NCI-H2081 (cell line): ENCODE data around the gene ANKRD13C.

Source experiments
- DNase-seq, 2 experiments: peaks; one replicate each; lab custom pipeline; 2025; lab: John Stamatoyannopoulos, UW

ANKRD13C gene

DNA sequence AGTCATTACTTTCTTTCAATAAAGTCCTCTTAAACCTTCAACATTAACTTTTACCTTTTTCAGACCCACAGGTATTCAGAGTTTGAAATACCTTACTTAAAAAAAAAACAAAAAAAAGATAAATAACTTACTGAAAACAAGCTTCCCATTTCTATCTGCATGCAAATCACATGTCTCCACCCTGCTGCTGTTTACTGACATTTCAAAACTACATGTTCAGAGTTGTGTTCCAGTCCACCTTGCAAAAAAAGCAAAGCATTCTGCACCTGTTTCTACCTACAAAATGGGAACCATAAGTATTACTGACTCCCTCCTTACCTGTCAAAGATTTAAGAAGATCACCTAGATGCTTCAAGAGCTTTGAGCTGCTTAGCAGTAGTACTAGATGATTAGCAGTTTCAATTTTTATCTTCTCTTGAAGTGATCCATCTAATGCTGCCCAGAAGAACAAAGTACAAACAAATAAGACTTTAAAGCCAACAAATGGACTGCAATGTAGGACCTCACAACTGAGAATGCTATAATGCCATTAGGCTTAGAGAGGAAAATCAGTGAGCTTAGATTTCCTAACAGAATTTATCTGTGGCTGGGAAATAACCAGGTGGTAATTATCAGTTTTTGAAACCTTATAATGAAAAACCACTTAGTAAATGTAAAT, 61.2 kb downstream of the ANKRD13C start:
- no peak for DNase-seq

DNA sequence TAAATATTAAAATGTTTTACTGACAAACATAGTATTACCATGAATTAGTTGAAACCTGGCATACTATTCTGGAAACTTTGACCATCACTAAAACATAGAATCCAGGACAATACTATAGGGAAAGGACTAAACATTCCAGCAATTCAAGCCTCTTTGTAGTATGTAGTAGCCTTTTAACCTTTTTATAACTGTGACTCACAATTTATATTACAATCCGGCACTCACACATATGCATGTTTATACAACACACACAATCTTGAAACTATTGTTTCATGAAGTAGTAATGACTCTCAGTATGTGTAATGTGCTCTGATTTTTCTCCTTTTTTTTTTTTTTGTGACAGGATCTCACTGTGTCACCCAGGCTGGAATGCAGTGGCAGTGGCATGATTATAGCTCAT, 64.3 kb downstream of the ANKRD13C start:
- DNase-seq = no peak

DNA sequence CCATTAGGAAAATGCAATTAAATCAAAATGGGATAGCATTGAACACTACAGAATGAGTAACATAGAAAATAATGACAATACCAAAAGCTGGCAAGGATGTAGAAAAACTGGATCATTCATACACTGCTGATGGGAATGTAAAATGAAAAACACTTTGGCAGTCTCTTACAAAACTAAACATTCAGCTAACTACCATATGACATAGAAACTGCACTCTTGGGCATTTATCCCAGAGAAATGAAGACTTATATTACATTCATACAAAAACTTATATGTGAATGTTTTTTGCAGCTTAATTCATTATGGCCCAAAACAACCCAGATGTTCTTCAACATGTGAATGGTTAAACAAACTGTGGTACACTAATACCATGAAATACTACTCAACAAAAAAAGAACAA, 66.4 kb downstream of the ANKRD13C start:
- DNase-seq = no peak

DNA sequence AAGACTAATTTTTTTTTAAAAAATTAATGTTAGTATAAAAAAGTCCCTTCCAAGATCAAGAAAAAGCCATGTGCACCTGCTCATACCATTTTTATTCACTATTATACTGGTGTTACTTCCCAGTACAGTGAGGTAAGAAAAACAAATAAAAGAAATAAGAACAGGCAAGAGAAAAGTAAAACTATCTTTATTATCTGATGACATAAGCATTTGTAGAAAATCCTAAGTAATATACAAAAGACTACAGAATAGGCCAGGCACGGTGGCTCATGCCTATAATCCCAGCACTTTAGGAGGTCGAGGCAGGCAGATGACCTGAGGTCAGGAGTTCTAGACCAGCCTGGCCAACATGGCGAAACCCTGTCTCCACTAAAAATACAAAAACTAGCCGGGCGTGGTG, 68.1 kb downstream of the ANKRD13C start:
- DNase-seq = no peak

DNA sequence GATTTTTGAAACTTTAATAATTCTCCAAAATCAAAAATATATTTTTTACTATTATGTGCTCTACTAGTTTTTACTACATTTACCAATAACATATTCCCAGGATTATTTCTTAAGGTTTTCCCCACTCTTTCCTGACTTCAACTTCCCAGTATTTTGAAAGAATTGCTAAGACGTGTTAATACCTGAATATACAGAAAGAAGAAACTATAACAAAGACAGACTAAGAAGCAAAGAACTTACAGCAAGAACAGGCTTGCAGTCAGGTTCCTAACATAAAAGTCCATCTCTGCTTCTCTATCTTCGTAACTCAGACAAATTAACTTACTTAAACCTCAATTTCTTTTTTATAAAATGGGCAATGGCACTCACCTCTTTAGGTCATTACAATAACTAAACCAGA, 70.2 kb downstream of the ANKRD13C start:
- DNase-seq = no peak

DNA sequence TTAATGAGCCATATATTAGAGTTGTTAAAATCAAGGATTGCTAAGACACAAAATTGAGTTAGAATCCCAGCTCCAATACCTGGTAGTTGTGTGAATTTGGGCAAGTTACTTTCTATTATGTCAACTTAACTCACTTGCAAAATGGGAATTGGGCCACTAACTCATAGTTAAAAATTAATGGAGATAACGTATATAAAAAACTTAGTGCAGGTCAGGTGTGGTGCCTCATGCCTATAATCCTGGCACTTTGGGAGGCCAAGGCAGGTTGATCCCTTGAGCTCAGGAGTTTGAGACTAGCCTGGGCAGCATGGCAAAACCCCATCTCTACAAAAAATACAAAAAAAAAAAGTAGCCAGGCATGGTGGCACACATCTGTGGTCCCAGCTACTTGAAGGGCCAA, 75.8 kb downstream of the ANKRD13C start:
- no peak for DNase-seq

DNA sequence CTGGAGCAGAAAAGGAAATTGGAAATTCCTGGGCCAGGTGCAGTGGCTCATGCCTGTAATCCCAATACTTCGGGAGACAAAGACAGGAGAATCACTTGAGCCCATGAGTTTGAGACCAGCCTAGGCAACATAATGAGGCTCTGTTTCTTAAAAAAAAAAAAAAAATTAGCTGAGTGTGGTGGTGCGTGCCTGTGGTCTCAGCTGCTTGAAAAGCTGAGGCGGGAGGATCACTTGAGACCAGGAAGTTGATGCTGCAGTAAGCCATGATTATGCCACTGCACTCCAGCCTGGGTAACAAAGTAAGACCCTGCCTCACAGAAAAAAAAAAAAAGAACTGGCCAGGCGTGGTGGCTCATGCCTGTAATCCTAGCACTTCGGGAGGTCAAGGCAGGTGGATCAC, 76.6 kb downstream of the ANKRD13C start:
- no peak for DNase-seq

DNA sequence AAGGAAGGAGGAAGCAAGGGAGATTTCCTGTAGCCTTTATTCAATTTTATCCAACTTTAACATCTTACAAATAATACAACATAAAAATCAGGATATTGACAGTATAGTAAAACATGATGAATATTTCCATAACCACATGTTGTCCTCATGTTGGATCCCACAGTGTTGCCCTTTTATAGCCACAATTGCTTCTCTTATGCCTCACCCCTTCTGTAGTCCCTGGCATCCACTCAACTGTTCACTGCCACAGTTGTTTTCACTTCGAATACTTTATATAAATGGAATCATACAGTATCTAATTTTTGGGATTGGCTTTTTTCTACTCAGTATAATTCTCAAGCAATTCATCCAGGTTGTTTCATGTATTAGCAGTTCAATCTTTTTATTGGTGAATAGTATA, 88.6 kb downstream of the ANKRD13C start:
- no peak for DNase-seq

DNA sequence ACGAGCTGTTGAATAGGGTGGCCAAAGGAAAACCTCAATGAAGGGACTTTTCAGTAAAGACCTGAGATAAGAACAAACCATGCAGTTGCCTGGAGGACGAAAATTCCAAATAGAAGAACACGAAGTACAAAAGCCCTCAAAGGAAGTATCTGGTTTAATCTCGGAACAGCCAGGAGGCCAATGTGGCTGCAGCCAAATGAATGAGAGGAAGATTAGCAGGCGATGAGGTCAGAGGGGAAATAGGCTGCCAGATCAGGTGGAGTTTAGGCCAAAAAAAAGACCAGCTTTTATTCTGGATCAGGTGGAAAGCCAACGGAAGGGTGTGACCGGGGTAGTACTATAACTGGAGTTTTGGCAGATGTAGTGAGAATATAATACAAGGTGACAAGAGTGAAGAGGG, 89.7 kb downstream of the ANKRD13C start:
- DNase-seq = no peak

DNA sequence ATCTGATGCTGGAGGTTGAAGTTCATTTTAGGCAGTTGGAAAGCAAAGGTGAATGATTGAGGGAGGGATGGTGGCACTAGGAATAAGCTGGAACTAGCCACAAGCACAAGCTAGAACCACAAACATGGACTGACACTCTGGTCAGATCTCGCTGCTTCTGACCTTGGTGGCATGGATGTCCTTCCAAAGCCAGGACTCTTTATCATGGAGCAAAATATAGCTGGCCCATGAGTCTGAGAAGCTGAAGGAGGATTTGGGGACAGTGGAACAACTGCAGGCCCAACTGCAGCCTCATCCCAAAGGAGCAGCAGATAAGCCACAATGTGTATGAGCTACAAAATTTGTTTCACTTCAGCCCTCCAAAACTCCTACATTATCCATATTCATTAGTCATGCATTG, 97.9 kb downstream of the ANKRD13C start:
- DNase-seq = no peak

DNA sequence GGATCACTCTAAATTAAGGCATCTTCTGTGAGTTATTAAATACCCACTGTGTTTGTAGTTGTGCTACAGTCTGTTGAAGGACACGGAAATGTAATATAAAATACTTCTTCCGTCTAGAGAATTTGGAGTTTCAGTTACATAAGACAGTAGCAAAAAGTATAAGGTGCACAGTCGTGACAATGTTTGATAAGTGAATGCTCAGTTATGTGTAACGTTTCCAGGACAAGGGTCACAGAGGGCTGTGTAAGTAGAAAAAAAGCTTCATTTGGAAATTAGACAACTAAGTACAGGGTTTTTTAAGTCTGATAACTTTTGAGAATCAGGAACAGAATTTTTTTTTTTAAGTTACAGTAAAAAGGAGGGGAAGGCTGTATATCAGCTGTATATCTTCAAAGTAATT, 105.8 kb downstream of the ANKRD13C start:
- no peak for DNase-seq

DNA sequence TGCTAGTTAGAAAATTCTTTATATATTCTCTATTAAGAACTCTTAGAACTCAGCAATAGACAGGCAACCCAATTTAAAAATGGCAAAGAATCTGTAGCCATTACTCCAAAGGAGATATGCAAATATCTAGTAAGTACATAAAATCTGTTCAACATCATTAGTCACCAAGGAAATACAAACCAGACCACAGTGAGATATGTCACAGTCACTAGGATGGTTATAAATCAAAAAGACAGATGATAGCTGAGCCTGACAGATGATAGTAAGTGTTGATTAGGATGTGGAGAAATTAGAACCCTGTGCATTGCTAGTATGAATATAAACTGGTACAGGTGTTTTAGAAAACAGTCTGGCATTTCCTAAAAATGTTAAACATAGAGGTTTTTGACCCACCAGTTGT, 106.8 kb downstream of the ANKRD13C start:
- no peak for DNase-seq

DNA sequence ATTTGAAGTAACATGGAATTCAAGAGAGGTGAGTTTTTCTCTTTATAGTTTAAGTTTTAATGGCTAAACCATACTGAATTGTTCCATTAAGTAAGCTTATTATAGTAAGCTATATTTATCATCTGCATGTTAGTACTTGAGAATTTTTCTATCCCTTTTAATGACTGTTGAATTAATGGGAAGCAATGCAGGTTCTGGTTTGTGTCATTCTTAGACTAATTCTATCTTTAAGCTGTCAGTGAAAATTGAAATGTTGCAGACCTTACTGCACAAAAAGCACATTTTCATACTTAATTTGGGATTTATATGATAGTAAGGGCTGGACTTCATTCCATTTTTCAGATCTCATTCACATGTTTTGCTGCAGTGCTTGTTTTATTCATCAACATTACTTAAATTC, 107.4 kb downstream of the ANKRD13C start:
- DNase-seq = no peak

DNA sequence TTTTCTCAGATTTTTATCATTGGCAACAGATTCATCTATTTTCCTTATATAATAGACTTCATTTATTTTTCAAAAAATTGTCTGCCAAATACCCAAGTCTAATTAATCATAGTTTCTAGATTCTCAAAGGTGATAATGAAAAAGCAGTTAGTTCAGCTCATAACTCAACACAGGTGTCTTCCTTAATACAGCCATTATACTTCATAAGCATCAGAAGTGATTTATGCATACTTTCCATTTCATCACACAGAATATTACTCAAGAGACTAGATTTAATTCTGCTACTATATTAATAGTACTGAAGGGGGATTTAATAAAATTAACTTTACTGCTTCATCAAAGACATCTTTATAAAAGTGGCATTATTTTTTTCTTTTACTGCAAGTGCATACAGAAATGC, 114.6 kb downstream of the ANKRD13C start:
- DNase-seq = no peak

DNA sequence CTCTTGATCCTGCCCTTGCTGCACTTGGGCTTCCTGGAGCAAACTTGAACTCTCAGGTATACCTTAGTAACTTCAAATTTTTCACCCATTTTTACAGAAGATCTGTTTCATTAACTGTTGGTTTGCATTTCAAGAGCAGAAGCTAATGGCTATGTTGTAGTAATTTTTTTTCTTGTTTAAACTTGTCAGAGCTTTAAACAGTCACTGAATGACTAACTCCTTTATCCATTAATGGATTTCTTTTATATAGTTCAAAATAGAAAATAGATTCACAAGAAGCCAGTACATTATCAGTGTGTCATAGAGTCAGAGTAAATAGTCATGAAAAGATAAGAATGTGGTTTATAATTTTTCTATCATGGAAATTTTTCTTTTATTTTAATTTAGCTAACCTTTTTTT, 119.8 kb downstream of the ANKRD13C start:
- no peak for DNase-seq

DNA sequence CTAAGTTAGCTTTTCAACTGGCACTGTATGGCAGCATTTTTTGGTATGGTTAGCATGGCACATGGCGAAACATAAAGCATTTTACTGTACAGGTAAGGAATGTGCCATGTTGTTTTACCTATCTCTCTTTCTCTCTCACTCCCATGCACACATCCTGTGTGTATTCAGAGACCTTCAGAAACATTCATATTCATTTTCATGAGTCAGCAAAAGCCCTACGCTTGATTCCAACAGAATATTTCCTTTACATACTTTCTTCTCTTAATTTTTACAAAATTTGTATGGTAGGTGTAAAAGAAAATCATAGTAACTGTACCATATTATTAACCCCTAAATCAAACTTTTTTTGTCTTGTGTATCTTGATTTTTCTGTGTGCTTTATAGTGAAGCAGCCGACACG, 123.0 kb downstream of the ANKRD13C start:
- DNase-seq = no peak

DNA sequence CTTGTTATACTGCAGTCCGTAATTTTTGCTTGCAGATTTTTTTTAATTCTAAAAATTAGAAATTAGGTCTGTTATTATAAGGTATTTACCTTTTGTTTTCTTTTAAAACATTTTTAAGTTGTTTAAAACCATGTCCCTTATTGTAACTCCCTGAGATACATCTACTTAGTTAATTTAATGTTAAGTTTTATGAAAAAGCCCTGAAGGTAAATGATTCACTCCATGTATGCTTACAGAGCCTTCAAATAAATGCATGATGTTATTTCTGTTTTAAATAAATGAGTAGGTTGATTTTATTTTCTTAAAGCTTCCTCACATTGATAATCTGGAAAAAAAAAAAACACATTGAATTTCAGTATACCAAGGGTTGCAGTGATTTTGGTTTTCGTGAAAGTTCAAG, 125.9 kb downstream of the ANKRD13C start:
- no peak for DNase-seq

DNA sequence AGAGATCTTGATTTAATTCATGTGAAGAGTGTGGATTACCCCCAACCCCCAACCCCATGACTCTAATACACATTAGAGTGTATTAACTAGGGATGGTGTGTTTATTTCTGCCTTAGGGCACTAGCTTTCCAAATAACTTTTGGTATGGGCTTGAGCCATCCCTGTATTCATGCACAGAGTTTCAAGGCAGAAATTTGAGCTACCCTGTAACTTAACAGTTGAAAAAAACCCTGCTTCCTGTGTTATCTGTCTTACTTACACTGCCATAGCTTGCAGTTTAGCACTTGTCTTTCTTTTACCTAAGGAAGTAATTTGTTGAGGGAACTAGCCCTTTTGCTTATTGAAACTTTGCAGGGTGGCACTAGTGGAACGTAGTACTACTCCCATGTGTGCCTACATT, 127.1 kb downstream of the ANKRD13C start:
- DNase-seq = no peak

DNA sequence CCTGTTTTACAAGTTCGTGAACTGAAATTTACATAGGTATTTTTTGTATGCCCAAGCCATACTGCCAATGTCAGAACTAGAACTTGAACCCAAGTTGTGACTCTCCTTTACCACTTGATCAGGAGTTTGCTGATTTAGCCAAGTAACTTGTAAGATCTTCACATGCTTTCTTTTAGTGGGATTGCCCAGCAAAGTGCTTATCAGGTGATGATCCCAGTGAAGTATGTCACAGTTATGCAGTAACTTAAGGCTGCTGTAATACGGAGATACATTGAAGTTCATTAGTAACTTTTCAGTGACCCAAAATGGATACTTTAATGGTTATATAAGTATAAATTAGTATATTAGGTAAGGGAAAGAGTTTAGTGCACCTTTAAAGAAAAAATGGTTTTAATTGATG, 129.6 kb downstream of the ANKRD13C start:
- no peak for DNase-seq

DNA sequence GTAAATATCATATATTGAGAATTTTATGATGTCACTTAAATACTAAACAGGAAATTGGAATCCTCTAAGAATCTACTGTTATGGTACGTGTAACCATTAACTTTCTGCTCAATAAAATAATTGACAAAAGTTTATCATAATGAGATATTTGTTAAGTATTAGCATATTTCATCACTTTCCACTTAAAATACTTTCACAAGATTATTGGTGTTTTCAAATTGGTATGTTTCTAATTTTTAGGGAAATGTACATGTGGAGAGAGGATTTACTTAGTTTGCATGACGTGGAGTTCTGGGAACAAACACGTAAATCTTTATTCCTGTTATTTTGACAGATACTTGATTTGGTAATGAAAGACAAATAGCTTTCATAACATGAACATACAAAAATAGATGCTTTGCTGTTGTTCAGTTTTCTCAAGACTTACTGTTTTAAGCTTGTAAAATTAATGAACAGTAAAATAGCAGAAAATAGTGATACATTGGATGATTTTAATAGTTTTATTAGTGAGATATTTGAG, 131.7 kb downstream of the ANKRD13C start:
- DNase-seq = no peak

DNA sequence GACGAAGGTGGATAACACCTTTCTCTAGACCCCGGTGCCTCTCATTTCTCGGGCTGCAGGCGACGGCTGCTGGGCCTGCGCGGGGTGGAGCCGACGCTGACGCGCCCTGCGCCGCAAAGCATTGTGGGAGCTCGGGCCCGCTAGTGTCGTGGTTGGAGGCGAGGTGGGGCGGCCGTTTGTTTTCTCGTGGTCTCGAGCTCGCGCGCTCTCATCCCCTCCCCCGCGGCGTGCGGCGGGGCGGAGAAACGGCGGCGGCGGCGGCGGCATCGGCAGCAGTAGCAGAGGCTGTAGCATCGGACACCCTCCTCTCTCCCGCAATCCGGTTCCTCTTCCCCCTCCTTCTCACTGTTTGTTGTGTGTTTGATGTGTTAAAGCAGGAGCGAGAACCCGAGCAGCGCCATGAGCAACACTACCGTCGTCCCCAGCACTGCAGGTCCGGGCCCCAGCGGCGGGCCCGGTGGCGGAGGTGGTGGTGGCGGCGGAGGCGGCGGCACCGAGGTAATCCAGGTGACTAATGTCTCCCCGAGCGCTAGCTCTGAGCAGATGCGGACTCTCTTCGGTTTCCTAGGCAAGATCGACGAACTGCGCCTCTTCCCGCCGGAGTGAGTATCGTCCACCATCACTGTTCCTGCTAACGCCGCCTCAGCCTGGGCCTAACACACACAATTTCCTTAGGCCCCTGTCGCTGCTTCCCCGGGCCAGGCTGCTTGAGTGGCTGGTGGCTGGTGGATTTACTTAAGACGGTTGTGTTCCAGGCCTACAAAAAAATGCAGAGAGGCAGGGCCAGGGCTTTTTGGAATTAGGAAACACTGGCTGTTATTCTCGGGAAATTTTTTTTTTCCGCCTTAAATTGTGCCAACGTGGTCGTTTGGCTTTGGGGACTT, 133.0 kb downstream of the ANKRD13C start, which contains the start of gene SRSF11:
Gene SRSF11 (plus strand): TSS at position 143 of the 884 bp plus-strand sequence. CDS start 257 bp downstream, at position 400.
- peak; percentile 93 to 94 for DNase-seq

DNA sequence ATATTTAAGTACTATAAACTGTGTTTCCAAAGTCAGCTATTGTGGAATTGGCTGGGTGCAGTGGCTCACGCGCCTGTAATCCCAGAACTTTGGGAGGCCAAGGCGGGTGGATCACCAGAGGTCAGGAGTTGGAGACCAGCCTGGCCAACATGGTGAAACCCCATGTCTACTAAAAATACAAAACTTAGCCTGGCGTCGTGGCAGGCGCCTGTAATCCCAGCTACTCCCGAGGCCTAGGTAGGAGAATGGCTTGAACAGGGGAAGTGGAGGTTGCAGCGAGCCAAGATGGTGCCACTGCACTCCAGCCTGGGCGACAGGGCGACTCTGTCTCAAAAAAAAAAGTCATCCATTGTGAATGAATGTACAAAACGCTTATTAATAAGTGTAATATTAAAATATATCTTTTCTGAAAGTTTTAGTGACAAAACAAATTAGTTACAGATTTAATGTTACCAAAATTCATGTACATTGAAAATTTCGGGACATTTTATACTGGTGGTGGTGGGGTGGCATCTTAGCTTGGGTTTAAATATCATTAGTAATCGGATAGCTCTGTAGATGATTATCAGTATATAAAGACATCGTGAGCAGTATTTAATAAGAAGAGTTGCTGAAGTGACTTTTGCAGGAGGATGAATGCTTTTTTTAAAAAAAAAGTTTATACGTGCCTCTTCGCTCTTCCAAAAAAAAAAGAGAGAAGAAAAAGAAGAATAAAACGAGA, 133.8 kb downstream of the ANKRD13C start:
- no peak for DNase-seq

DNA sequence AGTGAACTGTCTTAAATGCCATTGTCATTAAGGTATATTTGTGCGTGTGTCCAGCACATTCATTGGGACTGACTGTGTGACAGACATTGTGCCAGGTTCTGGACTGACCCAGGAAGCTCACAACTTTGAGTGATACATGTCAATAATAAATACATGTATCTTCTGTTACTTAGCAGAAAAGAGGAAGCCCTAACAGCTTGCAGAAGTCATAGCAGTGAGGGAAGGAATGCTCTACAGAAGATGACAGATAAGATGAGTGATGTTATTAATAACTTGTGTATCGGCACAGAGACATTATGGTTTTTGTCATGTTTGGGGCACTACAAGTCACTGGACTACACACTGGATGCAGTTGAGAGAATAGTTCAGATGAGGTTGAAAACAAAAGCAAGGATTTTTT, 134.5 kb downstream of the ANKRD13C start:
- no peak for DNase-seq
